IPS-20b (cell line): ENCODE results near the gene DNAJB12.
"Not testable (repeated sequence)": the region's sequence is repeated elsewhere in the genome, so short reads cannot be mapped to it uniquely, and the experiment has no call there.

Experiments used
- H3K27ac ChIP-seq: one replicate; pipeline ENCODE4 v1.5.1; 2013; ENCODE audit warnings: low read length
- H3K27me3 ChIP-seq: 2 replicates; pipeline ENCODE4 v1.6.1; 2013; ENCODE audit warnings: mild to moderate bottlenecking, low read length, inconsistent platforms; ENCODE audit not compliant: insufficient read depth
- H3K36me3 ChIP-seq: 2 replicates; pipeline ENCODE4 v1.6.1; 2013; ENCODE audit warnings: low read depth, mild to moderate bottlenecking, inconsistent platforms, low read length, moderate library complexity; ENCODE audit not compliant: insufficient read depth
- H3K4me1 ChIP-seq: 2 replicates; pipeline ENCODE4 v1.6.1; 2013; ENCODE audit warnings: mild to moderate bottlenecking, control low read depth, inconsistent platforms, low read length, moderate library complexity; ENCODE audit not compliant: insufficient read depth
- H3K4me3 ChIP-seq: 2 replicates; pipeline ENCODE4 v1.5.1; 2013; ENCODE audit warnings: mild to moderate bottlenecking, low read length, inconsistent platforms
- H3K9ac ChIP-seq: 2 replicates; pipeline ENCODE4 v1.6.1; 2013; ENCODE audit warnings: low read depth, mild to moderate bottlenecking, inconsistent platforms, low read length, moderate library complexity
- H3K9me3 ChIP-seq: 2 replicates; pipeline ENCODE4 v1.6.1; 2013; ENCODE audit warnings: mild to moderate bottlenecking, low read depth, low read length, inconsistent platforms; ENCODE audit not compliant: insufficient read depth

The DNAJB12 gene

GRCh38 chr10:72296829-72297280, 57.9 kb downstream of the DNAJB12 start:
- H3K27me3 ChIP-seq, H3K9me3 ChIP-seq, H3K9ac ChIP-seq, H3K4me1 ChIP-seq, H3K27ac ChIP-seq, H3K36me3 ChIP-seq: not testable (repeated sequence)
- H3K4me3 ChIP-seq, result peak overlapping the region; percentile 84; the same call in 1 of the 2 replicates

- H3K36me3 ChIP-seq, result no peaks in the 10 kb centered on the region
- H3K27me3 ChIP-seq, result peaks cover 5% of the 10 kb centered on the region
- no peak overlapping the region for H3K27ac ChIP-seq
- no peaks in the 10 kb centered on the region for H3K9me3 ChIP-seq
- no peaks in the 10 kb centered on the region; the same call in 1 of the 2 replicates for H3K4me1 ChIP-seq
- H3K4me3 ChIP-seq, result no peak overlapping the region
- no peak overlapping the region for H3K9ac ChIP-seq
Observed at GRCh38 chr10:72295330-72295910, 59.3 kb downstream of the DNAJB12 start.

GRCh38 chr10:72292223-72292691, 62.5 kb downstream of the DNAJB12 start:
- Histone ChIP-seq H3K4me3 (no peak overlapping the region), H3K9me3 (no peaks in the 10 kb centered on the region), H3K4me1 (no peaks in the 10 kb centered on the region; the same call in 1 of the 2 replicates), H3K9ac (no peak overlapping the region), H3K36me3 (no peaks in the 10 kb centered on the region), H3K27me3 (peaks cover 2% of the 10 kb centered on the region), H3K27ac (no peak overlapping the region)

GRCh38 chr10:72291019-72291532, 63.6 kb downstream of the DNAJB12 start:
- Histone ChIP-seq H3K36me3 (no peaks in the 10 kb centered on the region), H3K27ac (no peak overlapping the region), H3K27me3 (no peaks in the 10 kb centered on the region), H3K4me1 (no peaks in the 10 kb centered on the region; the same call in 1 of the 2 replicates), H3K9ac (no peak overlapping the region), H3K4me3 (no peak overlapping the region), H3K9me3 (no peaks in the 10 kb centered on the region)

- Histone ChIP-seq H3K36me3 (no peaks in the 10 kb centered on the region), H3K9me3 (no peaks in the 10 kb centered on the region), H3K4me3 (no peak overlapping the region), H3K27ac (no peak overlapping the region), H3K27me3 (no peaks in the 10 kb centered on the region), H3K9ac (no peak overlapping the region), H3K4me1 (no peaks in the 10 kb centered on the region)
Observed at GRCh38 chr10:72285972-72286521, 68.7 kb downstream of the DNAJB12 start.

GRCh38 chr10:72283131-72283530, 71.6 kb downstream of the DNAJB12 start:
- Histone ChIP-seq H3K27me3 (no peaks in the 10 kb centered on the region), H3K4me1 (no peaks in the 10 kb centered on the region), H3K9me3 (no peaks in the 10 kb centered on the region), H3K9ac (no peak overlapping the region), H3K4me3 (no peak overlapping the region), H3K36me3 (no peaks in the 10 kb centered on the region), H3K27ac (no peak overlapping the region)
